ENCODE data around the gene HUNK. TPM values are rescaled to one million over a fixed set of nuclear protein-coding genes. Genes with fewer than 3 reads are reported as not detected.

The HUNK gene
- total RNA-seq, 4 donors from 2014 or later, result 0.42 to 3.2 (median 1.0) TPM

GRCh38 chr21:31918250-31918775 is 45.5 kb downstream of the HUNK start:
- no peaks in the 10 kb centered on the region for H3K27me3 ChIP-seq
- H3K4me1 ChIP-seq, result no peaks in the 10 kb centered on the region
- intact Hi-C loops (cut with DNase I), result no loop called here
- no peak overlapping the region for H3K27ac ChIP-seq (replicated peaks in 1 of 4)
- no peaks in the 10 kb centered on the region for H3K9me3 ChIP-seq
- WGBS, result 95% methylated on average over 3 of the region's 3 CpGs
- no peak overlapping the region for H3K4me3 ChIP-seq
- no peaks in the 10 kb centered on the region for H3K36me3 ChIP-seq
- TF ChIP-seq, protein P1, sequence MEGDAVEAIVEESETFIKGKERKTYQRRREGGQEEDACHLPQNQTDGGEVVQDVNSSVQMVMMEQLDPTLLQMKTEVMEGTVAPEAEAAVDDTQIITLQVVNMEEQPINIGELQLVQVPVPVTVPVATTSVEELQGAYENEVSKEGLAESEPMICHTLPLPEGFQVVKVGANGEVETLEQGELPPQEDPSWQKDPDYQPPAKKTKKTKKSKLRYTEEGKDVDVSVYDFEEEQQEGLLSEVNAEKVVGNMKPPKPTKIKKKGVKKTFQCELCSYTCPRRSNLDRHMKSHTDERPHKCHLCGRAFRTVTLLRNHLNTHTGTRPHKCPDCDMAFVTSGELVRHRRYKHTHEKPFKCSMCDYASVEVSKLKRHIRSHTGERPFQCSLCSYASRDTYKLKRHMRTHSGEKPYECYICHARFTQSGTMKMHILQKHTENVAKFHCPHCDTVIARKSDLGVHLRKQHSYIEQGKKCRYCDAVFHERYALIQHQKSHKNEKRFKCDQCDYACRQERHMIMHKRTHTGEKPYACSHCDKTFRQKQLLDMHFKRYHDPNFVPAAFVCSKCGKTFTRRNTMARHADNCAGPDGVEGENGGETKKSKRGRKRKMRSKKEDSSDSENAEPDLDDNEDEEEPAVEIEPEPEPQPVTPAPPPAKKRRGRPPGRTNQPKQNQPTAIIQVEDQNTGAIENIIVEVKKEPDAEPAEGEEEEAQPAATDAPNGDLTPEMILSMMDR (IDR thresholded peaks at IDR 0.05), result no peak
- TF ChIP-seq POLR2A (IDR thresholded peaks at IDR 0.05; ENCODE audit: low read depth) (no peak), EP300 (IDR thresholded peaks at IDR 0.05) (no peak), POLR2AphosphoS5 (IDR thresholded peaks at IDR 0.05) (no peak)
- no peak for DNase-seq (ENCODE audit: extremely low spot score)

DNA sequence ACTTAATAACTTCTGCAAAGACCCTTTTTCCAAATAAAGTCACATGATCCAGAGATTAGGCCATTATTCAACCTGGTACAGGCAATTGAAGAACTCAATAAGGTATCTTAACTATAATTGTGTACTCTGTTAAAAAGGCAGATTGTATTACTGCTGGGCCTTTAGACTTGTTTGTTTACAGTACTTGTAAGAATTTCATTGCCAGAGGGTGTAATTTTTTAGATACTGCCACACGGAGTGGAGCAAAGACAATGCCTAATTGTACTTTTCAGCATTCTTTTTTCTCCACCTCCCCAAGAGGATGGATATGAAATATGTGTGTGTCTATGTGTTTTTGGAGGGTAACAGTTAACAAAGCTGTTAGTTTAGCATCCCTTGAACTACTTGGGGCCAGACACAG is 47.5 kb downstream of the HUNK start:
- TF ChIP-seq EP300 (IDR thresholded peaks at IDR 0.05) (no peak), POLR2A (IDR thresholded peaks at IDR 0.05; ENCODE audit: low read depth) (no peak), POLR2AphosphoS5 (IDR thresholded peaks at IDR 0.05) (no peak)
- TF ChIP-seq, protein P1 (IDR thresholded peaks at IDR 0.05), result no peak
- intact Hi-C loops (cut with DNase I), result no loop called here
- 50% methylated on average over 1 of the region's 1 CpG for WGBS
- H3K27ac ChIP-seq (replicated peaks in 1 of 4), result no peak overlapping the region
- H3K4me1 ChIP-seq, result no peaks in the 10 kb centered on the region
- H3K4me3 ChIP-seq, result no peak overlapping the region
- no peaks in the 10 kb centered on the region for H3K27me3 ChIP-seq
- no peak for DNase-seq (ENCODE audit: extremely low spot score)
- no peaks in the 10 kb centered on the region for H3K9me3 ChIP-seq
- H3K36me3 ChIP-seq, result no peaks in the 10 kb centered on the region

GRCh38 chr21:31921079-31921478 is 48.3 kb downstream of the HUNK start:
- DNase-seq (ENCODE audit: extremely low spot score), result no peak
- no peaks in the 10 kb centered on the region for H3K27me3 ChIP-seq
- no peaks in the 10 kb centered on the region for H3K4me1 ChIP-seq
- TF ChIP-seq POLR2A (IDR thresholded peaks at IDR 0.05; ENCODE audit: low read depth) (no peak), EP300 (IDR thresholded peaks at IDR 0.05) (no peak), POLR2AphosphoS5 (IDR thresholded peaks at IDR 0.05) (no peak)
- TF ChIP-seq, protein P1 (IDR thresholded peaks at IDR 0.05), result no peak
- intact Hi-C loops (cut with DNase I), result no loop called here
- H3K4me3 ChIP-seq, result no peak overlapping the region
- 89% methylated on average over 6 of the region's 6 CpGs for WGBS
- H3K9me3 ChIP-seq, result no peaks in the 10 kb centered on the region
- H3K36me3 ChIP-seq, result no peaks in the 10 kb centered on the region
- no peak overlapping the region for H3K27ac ChIP-seq (replicated peaks in 1 of 4)

GRCh38 chr21:31922881-31923280 is 50.1 kb downstream of the HUNK start:
- DNase-seq (ENCODE audit: extremely low spot score), result no peak
- Histone ChIP-seq H3K4me1 (peaks cover 0 to 5% (median 3%) of the 10 kb centered on the region in 4 donors), H3K27me3 (no peaks in the 10 kb centered on the region), H3K27ac (replicated peaks in 1 of 4) (no peak overlapping the region), H3K36me3 (no peaks in the 10 kb centered on the region), H3K4me3 (no peak overlapping the region), H3K9me3 (peaks cover 0 to 6% (median 0%) of the 10 kb centered on the region in 4 donors)
- intact Hi-C loops (cut with DNase I), result no loop called here
- WGBS, result 96% methylated on average over 10 of the region's 10 CpGs
- TF ChIP-seq EP300 (IDR thresholded peaks at IDR 0.05), result no peak
- TF ChIP-seq POLR2A (IDR thresholded peaks at IDR 0.05; ENCODE audit: low read depth), result no peak
- TF ChIP-seq, protein P1 (IDR thresholded peaks at IDR 0.05), result no peak
- TF ChIP-seq POLR2AphosphoS5 (IDR thresholded peaks at IDR 0.05), result no peak

DNA sequence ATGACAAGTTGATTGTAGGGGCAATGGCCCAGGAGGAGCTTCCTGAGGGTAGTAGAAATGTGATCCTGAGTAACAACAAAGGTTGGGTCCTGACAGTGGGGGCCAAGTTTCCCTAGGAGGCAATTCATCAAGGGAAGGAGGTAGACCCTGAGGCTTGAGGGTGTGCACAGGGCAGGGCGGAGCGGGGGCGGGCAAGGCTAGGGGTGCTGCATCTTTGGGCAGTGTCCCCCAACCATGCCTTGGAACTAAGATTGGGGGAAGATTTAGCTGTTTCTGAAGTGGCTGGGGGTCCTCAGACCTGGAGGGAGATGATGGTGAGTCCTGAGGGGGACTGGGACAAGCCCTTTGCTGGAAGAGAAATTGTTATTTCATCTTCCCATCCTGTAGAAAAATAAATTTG is 50.9 kb downstream of the HUNK start:
- H3K36me3 ChIP-seq, result no peaks in the 10 kb centered on the region
- no peak for TF ChIP-seq POLR2A (IDR thresholded peaks at IDR 0.05; ENCODE audit: low read depth)
- no peak for TF ChIP-seq POLR2AphosphoS5 (IDR thresholded peaks at IDR 0.05)
- TF ChIP-seq, protein P1 (IDR thresholded peaks at IDR 0.05), result no peak
- no peak for TF ChIP-seq EP300 (IDR thresholded peaks at IDR 0.05)
- peaks cover 0 to 6% (median 0%) of the 10 kb centered on the region in 4 donors for H3K9me3 ChIP-seq
- H3K27ac ChIP-seq (replicated peaks in 1 of 4), result no peak overlapping the region
- H3K4me3 ChIP-seq, result no peak overlapping the region
- peaks cover 0 to 11% (median 10%) of the 10 kb centered on the region in 4 donors for H3K4me1 ChIP-seq
- H3K27me3 ChIP-seq, result no peaks in the 10 kb centered on the region
- intact Hi-C loops (cut with DNase I), result no loop called here
- DNase-seq (ENCODE audit: extremely low spot score), result no peak
- 96% methylated on average over 3 of the region's 3 CpGs for WGBS
